Transverse colon (tissue), 4 donors: Measurements from ENCODE around the gene CYP2A13. TPM values are rescaled to one million over a fixed set of nuclear protein-coding genes. Genes with fewer than 3 reads are reported as not detected.
A peak's percentile ranks its signal among the peaks of the same experiment; 100 is the strongest.
"Not testable (repeated sequence)": the region's sequence is repeated elsewhere in the genome, so short reads cannot be mapped to it uniquely, and the experiment has no call there.

ENCODE experiments used
- DNase-seq: peaks from one replicate; pipeline ENCODE4 v3.0.0-alpha.2; 2019
- H3K27ac ChIP-seq, 4 donors: fragments of 200-600 bp; sonication (generic); 2 replicates each; pipeline ENCODE4 v1.5.1; 2016 to 2018; ENCODE audit warnings: inconsistent platforms in 4 of 4
- H3K27me3 ChIP-seq: fragments of 200-600 bp; sonication (generic); 2 replicates; pipeline ENCODE4 v1.5.1; 2017; ENCODE audit warnings: inconsistent platforms
- H3K36me3 ChIP-seq, 4 donors: fragments of 200-600 bp; sonication (generic); 2 replicates each; pipeline ENCODE4 v1.5.1; 2017 to 2019; ENCODE audit warnings: inconsistent platforms in 4 of 4
- H3K4me1 ChIP-seq, 4 donors: fragments of 200-600 bp; sonication (generic); 2 replicates each; pipeline ENCODE4 v1.5.1; 2017 to 2020; ENCODE audit warnings: inconsistent platforms in 4 of 4
- H3K4me3 ChIP-seq, 4 donors: fragments of 200-600 bp; sonication (generic); 1 replicate in 1 of 4; 2 replicates in 3 of 4; pipeline versions ENCODE4 v1.5.1 to v1.6.1; 2017 to 2019; ENCODE audit warnings: inconsistent platforms in 4 of 4
- H3K9me3 ChIP-seq, 2 donors: fragments of 200-600 bp; sonication (generic); 2 replicates each; pipeline ENCODE4 v1.5.1; 2017 to 2019; ENCODE audit warnings: inconsistent platforms in 2 of 2
- EP300 ChIP-seq: sonication (generic); formaldehyde crosslinking; IDR thresholded peaks from one replicate; pipeline ENCODE4 v1.6.1; 2017; ENCODE audit warnings: antibody characterized with exemption, low read depth
- POLR2A ChIP-seq: fragments of 450-650 bp; IDR thresholded peaks from one replicate; pipeline ENCODE4 v1.6.1; 2016; ENCODE audit warnings: antibody characterized with exemption, mild to moderate bottlenecking, moderate library complexity
- POLR2AphosphoS5 ChIP-seq, 3 donors: sonication (generic); formaldehyde crosslinking; IDR thresholded peaks; one replicate each; pipeline ENCODE4 v1.6.1; 2016; ENCODE audit warnings: antibody characterized with exemption in 3 of 3
- WGBS, 2 donors: methylation state at CpG; one replicate each; pipeline ENCODE4 v1.1.5; 2018; ENCODE audit warnings: low coverage in 1 of 2; 5-methylcytosine and 5-hydroxymethylcytosine counted together
- in situ Hi-C, 4 donors: fragments of 200-750 bp; cut with MboI; loops; one replicate each; pipeline versions ENCODE4 v1.15.0 to v1.15.1; 2017; ENCODE audit warnings: low sequenced_read_pairs in 3 of 4, low pct_ligation_motif_present in 1 of 4, low pct_unique_long_range_greater_than_20kb in 1 of 4
- intact Hi-C: fragments of 100-400 bp; cut with DNase I; formaldehyde crosslinking; loops from one replicate; pipeline ENCODE4 v1.15.1; 2023; ENCODE audit warnings: low total_unique reads
- total RNA-seq, 4 donors: library from RNA; depleted of rRNA; stranded (reverse); fragments of >200 nt; gene quantifications; one replicate each; pipeline ENCODE4 v1.1.0, GENCODE V29; 2016
- TF ChIP-seq, protein P1 (sequence below), 5 experiments: fragments of 200-600 bp in 3 of 5; fragments of 450-650 bp in 2 of 5; sonication (generic) in 3 of 5; IDR thresholded peaks; 1 replicate in 2 of 5; 2 replicates in 3 of 5; pipeline ENCODE4 v1.5.1; 2016 to 2017; ENCODE audit warnings: antibody characterized with exemption in 5 of 5, inconsistent platforms in 3 of 5, mild to moderate bottlenecking in 2 of 5, moderate library complexity in 1 of 5

Gene CYP2A13
- total RNA-seq, 4 donors from 2014 or later = not detected

DNA sequence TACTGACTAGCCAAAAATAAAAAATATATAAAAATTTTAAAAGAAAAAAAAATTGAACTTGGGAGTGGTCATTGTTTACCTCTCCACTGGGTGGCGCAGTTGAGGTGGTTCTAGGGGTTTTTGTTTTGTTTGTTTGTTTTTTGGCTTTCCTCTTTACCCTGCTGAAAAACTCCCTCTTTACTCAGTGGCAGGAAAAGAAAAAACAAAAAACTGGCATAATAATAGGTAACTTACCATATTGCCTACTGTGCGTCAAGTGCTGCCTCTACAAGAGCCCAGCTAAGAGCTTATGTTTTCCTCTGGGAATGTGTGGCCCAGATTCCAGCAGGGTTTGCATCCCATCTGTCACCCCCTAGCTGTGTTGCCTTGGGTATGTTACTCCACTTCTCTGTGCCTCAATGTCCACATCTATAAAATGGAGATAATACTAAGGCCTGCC is 38.5 kb downstream of the CYP2A13 start:
- H3K9me3 ChIP-seq, H3K27ac ChIP-seq, H3K36me3 ChIP-seq, H3K27me3 ChIP-seq, intact Hi-C loops, H3K4me3 ChIP-seq: not testable (repeated sequence)
- in situ Hi-C loops = loop anchor here in 1 of 4 donors (25.0 kb wide), 1 partner anchor 464 kb away; no protein-coding TSS in a partner anchor
- WGBS, 2 donors = 50 to 51% methylated on average over 2 of the region's 2 CpGs
- H3K4me1 ChIP-seq = peaks cover 0 to 18% (median 7%) of the 10 kb centered on the region in 4 donors
- TF ChIP-seq, protein P1, sequence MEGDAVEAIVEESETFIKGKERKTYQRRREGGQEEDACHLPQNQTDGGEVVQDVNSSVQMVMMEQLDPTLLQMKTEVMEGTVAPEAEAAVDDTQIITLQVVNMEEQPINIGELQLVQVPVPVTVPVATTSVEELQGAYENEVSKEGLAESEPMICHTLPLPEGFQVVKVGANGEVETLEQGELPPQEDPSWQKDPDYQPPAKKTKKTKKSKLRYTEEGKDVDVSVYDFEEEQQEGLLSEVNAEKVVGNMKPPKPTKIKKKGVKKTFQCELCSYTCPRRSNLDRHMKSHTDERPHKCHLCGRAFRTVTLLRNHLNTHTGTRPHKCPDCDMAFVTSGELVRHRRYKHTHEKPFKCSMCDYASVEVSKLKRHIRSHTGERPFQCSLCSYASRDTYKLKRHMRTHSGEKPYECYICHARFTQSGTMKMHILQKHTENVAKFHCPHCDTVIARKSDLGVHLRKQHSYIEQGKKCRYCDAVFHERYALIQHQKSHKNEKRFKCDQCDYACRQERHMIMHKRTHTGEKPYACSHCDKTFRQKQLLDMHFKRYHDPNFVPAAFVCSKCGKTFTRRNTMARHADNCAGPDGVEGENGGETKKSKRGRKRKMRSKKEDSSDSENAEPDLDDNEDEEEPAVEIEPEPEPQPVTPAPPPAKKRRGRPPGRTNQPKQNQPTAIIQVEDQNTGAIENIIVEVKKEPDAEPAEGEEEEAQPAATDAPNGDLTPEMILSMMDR (IDR thresholded peaks at IDR 0.05) = peak; percentile 65 to 81 (median 70)
- peak; percentile 23 for DNase-seq

DNA sequence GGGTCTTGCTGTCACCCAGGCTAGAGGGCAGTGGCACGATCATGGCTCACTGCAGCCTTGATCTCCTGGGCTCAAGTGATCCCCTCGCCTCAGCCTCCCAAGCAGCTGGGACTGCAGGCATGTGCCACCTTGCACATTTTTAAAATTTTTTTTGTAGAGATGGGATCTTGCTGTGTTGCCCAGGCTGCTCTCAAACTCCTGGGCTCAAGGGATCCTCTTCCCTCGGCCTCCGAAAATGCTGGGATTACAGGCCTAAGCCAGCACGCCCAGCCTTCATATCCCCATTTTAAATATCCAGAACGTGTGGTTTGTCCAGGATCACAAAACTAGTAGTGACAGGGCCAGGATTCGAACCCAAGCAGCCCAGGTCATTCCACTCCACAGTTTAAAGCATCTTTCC is 39.1 kb downstream of the CYP2A13 start:
- intact Hi-C loops, H3K9me3 ChIP-seq, DNase-seq, H3K36me3 ChIP-seq, H3K4me3 ChIP-seq, H3K27me3 ChIP-seq: not testable (repeated sequence)
- Histone ChIP-seq H3K27ac (peak overlapping the region in 3 of 4 donors; percentile 13 to 36 (median 22)), H3K4me1 (peaks cover 0 to 18% (median 7%) of the 10 kb centered on the region in 4 donors)
- in situ Hi-C loops = loop anchor here in 1 of 4 donors (25.0 kb wide), 1 partner anchor 465 kb away; no protein-coding TSS in a partner anchor
- whole genome bisulfite sequencing, 2 donors = 73 to 93% methylated on average over 3 to 7 of the region's 7 CpGs

DNA sequence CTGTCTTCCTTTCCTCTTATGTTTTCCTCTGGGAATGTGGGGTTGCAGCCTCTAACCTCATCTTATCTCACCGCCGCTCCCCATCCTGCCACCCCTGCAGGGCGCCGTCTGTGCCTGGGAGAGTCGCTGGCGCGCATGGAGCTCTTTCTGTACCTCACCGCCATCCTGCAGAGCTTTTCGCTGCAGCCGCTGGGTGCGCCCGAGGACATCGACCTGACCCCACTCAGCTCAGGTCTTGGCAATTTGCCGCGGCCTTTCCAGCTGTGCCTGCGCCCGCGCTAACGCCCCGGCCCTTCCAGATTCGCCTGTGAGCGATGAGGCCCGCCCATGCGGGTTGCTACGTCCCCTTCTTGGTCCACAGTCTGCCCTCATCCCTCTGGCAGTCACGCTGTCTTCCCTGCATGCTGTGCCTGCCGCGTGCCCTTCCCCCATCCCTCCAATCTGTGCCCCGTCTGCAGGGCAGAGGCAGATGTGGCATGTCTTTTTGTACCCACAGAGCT is 39.6 kb downstream of the CYP2A13 start:
- peak; percentile 86 for DNase-seq
- WGBS, 2 donors = 2% methylated on average over 12 of the region's 29 CpGs; no CpG with 5 or more reads in 1 of the 2 donors
- H3K27me3 ChIP-seq, H3K9me3 ChIP-seq, H3K36me3 ChIP-seq, intact Hi-C loops: not testable (repeated sequence)
- in situ Hi-C loops = loop anchor here in 1 of 4 donors (25.0 kb wide), 1 partner anchor 466 kb away; no protein-coding TSS in a partner anchor
- H3K27ac ChIP-seq = peak overlapping the region in 3 of 4 donors; percentile 13 to 36 (median 22)
- H3K4me3 ChIP-seq = peak overlapping the region in 1 of 4 donors; percentile 26
- TF ChIP-seq POLR2AphosphoS5 (IDR thresholded peaks at IDR 0.05) = peak in 1 of 3 donors; percentile 8
- TF ChIP-seq, protein P1 (IDR thresholded peaks at IDR 0.05) = peak; percentile 15 to 58 (median 49)
- H3K4me1 ChIP-seq = peaks cover 0 to 18% (median 7%) of the 10 kb centered on the region in 4 donors

DNA sequence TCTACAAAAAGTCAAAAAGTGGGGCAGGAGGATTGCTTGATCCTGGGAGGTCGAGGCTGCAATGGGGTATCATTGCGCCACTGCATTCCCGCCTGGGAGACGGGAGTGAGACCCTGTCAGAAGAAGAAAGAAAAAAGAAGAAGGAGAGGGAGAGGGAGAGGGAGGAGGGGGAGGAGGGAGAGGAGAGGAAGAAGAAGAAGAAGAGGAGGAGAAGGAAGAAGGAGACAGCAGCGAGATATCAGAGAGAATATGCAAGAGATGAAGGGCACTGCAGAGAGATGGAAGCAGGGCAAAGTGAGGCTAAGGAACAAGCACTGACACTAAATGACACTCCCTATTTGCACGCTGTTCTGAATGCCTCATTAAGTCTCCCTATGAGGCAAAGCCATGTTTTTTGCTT is 40.4 kb downstream of the CYP2A13 start:
- H3K9me3 ChIP-seq = no peaks in the 10 kb centered on the region
- DNase-seq = no peak
- H3K36me3 ChIP-seq = no peaks in the 10 kb centered on the region
- 69 to 78% methylated on average over 5 to 6 of the region's 6 CpGs for WGBS, 2 donors
- TF ChIP-seq EP300 (no peak), POLR2A (no peak), POLR2AphosphoS5 (IDR thresholded peaks at IDR 0.05) (no peak)
- TF ChIP-seq, protein P1 (IDR thresholded peaks at IDR 0.05) = no peak
- no peak overlapping the region for H3K4me3 ChIP-seq
- H3K4me1 ChIP-seq = peaks cover 0 to 18% (median 7%) of the 10 kb centered on the region in 4 donors
- in situ Hi-C loops = loop anchor here in 1 of 4 donors (25.0 kb wide), 1 partner anchor 466 kb away; no protein-coding TSS in a partner anchor
- intact Hi-C loops = no loop called here
- H3K27ac ChIP-seq = no peak overlapping the region
- H3K27me3 ChIP-seq = no peaks in the 10 kb centered on the region

DNA sequence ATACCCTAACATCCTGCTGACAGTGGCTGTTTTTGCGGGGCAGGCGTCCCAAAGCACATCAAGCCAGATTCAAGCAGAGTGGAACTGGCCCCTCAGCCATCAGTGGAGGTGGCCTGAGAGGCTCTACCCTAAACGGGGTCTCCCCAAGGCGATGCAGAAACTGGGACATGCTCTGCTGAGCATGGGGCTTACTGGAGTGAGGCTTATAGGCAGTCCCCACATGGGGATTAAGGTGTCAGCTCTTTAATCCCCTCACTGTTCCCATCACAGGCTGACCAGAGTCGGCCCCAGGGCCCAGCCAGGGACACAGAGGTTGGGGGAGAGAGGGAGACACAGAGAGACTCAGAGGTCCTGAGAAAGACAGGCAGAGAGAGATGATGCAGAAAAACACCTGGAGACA is 42.9 kb downstream of the CYP2A13 start:
- H3K27ac ChIP-seq = no peak overlapping the region
- TF ChIP-seq EP300 (no peak), POLR2A (no peak), POLR2AphosphoS5 (IDR thresholded peaks at IDR 0.05) (no peak)
- TF ChIP-seq, protein P1 (IDR thresholded peaks at IDR 0.05) = no peak
- no peak overlapping the region for H3K4me3 ChIP-seq
- intact Hi-C loops (loop anchor here (5.0 kb wide), 1 partner anchor 319 kb away; no protein-coding TSS in a partner anchor), in situ Hi-C loops (loop anchor here in 1 of 4 donors (25.0 kb wide), 1 partner anchor 469 kb away; no protein-coding TSS in a partner anchor)
- no peaks in the 10 kb centered on the region for H3K36me3 ChIP-seq
- WGBS, 2 donors = 60 to 83% methylated on average over 1 to 5 of the region's 5 CpGs
- no peaks in the 10 kb centered on the region for H3K27me3 ChIP-seq
- H3K4me1 ChIP-seq = peaks cover under 1 to 24% (median 7%) of the 10 kb centered on the region in 4 donors
- H3K9me3 ChIP-seq = no peaks in the 10 kb centered on the region
- DNase-seq = no peak
